CD4-positive, alpha-beta T cell treated with Interleukin-12 subunit alpha and Interleukin-12 subunit beta, for 1 hour (primary cell): ENCODE measurements around the gene VSTM2L.

Source experiments
- DNase-seq: peaks from one replicate; pipeline ENCODE4 v3.0.0-alpha.2; 2020

Gene VSTM2L

DNA sequence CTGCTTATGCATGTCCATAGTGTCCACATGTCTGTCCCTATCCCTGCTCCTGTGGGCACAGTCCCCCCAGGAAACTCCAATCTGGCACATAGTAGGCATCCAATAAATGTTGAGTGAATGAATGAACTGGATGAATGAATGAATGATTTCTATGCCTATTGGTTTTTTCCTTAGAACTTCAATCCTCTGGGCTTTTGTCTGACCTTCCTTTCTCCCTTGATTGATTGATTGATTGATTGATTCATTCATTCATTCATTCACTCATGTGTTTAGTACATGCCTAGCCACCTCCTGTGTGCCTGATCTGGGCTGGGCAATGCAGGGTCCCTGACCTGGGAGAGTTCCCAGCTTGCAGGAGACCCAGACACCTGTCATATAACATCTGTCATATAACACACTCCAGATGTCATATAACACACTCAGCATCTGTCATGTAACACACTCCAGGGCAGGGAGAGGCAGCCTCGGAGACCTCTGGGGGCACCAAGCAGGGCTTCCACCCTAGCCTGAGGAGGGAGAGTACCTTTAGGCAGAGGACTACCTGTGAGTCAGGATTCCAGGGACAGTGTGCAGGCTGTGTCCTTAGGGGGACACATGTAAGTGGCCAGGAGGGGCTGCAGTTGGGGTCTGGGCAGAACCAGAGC, 17.9 kb downstream of the VSTM2L start:
- no peak for DNase-seq

DNA sequence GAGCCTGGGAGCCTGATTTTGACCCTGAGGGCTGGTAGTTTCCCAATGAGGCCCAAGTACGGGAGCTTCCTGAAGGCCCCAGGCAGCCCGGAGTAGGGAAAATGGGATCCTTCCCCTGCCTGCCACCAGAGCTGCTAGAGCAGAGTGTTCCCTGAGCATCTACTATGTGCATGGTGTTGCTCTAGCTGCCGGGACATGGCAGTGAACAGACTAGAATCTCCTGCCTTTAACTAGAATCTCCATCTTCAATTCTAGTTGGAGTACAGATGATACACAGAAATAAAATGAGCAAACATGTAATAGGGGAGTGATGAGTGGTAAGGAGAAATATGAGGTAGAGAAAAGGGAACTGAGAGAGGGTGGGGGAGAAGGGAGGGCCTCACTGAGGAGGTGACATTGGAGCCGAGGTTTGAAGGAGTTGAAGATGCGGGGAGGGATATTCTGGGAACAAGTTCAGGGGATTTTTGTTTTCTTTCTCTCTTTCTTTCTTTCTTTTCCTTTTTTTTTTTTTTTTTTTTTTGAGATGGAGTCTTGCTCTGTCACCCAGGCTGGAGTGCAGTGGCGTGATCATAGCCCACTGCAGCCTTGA, 18.5 kb downstream of the VSTM2L start:
- no peak for DNase-seq

DNA sequence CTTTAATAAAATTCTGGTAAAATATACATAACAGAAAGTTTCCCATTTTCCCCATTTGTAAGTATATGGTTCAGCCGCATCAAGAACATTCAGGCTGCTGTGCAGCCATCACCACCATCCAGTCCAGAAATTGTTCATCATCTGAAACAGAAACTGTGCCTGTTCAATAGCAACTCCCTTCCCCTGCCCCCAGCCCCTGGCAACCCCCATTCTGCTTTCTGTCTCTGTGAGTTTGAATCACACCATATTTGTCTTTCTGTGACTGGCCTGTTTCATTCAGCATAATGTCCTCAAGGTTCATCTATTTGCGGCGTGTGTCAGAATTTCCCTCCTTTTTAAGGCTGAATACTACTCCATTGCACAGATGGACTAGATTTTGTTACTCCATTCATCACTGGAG, 19.1 kb downstream of the VSTM2L start:
- no peak for DNase-seq

DNA sequence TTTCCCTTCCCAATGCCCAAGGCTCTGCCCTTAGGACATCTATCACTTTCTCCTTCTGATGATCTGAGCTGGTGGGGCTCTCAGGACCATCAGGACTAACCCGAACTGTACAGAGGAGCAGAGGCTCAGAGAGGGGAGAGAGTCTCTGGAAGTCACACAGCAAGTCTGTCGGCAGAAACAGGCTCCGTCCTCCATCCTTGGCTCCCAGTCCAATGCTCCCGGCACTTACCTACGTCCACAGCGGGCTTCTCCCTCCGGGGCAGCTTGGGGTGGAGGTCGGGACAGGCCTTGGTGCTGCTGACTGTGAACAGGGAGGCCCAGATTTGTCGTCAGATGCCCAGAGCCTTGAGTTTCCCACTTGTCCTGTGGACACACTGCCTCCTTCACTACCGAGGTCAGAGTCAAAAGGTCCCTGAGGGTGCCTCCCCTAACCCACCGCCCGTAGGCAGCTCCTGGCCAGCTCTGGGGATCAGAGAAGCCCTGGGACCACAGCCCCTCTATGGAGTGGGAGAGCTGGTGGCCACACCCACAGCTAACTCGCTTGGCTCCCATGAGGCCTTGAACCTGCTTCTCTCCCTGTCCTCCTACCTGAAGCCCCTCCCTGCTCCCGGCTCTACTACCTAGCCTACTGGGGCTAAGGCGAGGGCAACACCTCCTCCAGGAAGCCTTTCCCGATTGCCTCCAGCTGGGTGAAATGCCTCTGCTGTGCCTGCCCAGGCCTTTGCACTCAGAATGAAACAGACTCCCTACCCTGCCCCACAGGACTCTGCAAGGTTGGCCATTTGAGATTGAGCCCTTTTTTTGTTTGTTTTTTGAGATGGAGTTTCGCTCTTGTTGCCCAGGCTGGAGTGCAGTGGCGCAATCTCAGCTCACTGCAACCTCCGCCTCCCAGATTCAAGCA, 22.6 kb downstream of the VSTM2L start:
- DNase-seq: no peak

DNA sequence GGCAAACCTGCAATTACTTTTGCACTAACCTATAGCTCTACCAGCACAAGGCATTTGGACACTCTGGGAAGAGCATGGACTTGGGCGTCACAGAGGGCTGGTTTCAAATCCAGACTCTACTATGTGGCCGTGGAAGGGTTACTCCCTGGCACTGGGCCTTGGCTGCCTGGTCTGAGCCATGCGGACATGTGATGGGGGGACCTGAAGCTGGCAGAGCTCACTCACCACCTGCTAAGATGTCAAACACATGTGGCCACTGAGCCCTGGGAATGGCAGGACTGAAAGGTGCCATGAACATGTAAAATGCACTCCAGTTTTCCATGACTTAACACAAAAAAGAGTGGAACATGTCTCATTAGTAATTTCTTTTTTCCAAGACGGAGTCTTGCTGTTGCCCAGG, 23.7 kb downstream of the VSTM2L start:
- no peak for DNase-seq

DNA sequence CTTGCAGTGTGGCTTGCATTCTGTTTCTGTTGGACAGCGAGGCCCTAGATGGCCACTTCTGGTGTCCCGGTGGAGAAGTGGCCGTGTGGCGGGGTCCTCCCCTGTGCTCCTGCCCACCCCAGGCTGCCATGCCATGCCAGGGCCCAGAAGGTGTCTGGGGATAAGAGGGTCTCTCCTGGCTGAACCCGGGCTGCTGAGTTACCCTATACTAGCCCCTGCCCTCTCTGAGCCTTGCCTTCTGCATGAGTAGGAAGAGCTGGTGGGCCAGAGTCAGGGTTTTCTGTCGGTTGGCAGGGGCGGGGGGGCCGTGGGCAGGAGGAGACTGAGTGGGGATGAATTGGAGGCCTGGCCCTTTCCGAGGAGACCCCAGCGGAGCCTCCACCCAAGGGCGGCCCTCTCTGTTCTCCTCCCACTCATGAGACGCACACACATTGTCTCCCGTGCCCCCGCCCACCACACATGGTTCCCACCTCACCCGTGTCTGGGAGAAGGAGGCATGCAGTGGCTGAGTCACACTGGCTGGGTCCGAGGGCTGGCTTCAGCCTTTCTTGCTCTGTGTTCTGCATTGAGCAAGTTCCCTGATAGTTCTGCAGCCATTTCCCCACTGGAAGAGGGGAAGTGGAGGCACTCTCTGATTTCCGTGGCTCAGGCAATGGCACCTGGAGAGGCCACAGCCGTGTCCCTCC, 24.6 kb downstream of the VSTM2L start:
- no peak for DNase-seq

DNA sequence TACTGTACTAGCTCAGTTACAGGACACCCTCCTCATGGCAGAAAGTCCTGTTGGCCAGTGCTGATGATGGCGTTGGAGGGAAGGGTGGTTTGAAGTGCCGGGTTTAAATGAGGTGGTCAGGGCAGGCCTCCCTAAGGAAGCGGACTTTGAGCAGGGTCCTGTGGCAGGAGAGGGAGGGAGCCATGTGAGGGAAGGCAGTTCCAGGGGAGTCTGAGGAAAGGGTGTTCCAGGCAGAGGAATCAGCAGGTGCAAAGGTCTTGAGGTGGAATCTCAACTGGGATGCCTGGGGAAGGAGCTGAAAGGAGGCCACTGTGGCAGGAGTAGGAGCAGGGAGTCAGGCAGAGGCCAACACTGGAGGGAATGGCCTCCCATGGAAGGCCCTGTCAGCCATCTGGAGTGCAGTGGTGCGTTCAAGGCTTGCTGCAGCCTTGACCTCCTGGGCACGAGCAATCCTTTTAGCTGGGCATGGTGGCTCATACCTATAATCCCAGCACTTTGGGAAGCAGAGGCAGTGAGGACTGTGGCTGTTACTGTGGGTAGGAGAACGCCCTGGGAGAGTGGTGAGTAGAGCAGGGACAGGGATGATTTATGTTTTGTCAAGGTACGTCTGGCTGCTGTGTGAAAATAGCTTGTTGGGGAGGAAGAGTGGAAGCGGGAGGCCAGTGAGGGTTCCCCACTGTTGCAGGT, 26.2 kb downstream of the VSTM2L start:
- no peak for DNase-seq

DNA sequence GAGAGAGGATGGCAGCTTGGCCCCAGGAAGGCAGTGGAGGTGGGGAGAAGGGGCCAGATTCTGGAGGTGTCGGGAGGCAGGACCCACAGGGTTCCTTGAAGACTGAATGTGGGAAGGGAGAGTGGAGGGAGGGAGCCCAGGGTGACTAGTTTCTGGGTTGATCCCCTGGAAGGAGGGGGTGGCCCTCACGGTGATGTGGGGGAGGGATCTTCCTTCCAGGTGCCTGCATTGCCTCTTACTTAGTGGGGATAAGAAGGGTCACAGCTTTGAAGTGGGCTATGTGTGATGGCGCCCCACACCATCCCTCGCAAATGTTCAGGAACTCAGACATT, 26.7 kb downstream of the VSTM2L start:
- no peak for DNase-seq

DNA sequence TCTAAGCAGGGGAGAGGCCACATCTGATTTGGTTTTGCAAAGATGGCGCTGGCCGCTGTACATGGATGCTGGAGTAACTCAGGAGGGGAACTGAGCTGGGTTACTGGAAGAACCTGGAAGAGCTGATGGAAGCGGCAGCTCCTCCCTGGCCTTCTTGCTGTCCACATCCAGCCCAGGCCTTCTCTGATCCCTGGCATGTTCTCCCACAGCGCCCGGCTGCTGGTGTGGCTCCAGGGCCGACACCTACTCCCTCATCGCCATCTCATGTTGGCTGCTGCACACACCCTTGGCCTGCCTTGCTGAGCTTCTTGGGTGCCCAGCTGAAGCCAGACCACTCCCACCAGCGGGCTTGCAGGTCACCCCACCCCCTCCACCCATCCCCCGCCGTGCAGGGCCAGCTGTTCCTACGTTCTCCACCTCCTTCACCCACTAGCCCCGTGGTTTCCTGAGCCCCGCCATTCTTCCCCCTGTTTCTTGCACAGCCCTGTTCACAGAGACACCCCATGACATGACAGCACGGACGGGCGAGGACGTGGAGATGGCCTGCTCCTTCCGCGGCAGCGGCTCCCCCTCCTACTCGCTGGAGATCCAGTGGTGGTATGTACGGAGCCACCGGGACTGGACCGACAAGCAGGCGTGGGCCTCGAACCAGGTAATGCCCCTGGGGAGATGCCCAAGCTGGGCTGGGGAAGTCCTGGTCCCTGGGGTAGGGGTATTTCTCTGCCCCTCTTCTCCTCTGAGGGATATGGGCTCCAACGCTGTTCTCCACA, 28.4 kb downstream of the VSTM2L start:
- no peak for DNase-seq

DNA sequence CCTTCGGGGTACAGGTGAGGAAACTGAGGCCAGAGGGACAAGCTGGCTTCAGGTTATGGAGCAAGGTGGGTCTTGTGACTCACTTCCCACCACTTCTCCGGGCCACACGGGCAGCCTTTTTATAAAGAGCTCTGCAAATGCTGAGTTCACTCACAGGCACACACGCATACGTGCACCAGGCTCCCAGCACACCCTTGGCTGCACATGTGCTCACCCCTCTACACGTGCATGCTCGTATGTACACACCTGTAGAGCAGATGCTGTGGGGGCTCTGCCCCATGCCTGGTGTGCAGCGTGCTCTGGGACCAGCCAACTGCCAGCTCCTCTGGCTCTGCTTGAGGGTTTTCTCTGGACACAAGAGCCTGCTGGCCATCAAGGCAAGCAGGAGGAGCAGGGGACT, 29.1 kb downstream of the VSTM2L start:
- DNase-seq: no peak

DNA sequence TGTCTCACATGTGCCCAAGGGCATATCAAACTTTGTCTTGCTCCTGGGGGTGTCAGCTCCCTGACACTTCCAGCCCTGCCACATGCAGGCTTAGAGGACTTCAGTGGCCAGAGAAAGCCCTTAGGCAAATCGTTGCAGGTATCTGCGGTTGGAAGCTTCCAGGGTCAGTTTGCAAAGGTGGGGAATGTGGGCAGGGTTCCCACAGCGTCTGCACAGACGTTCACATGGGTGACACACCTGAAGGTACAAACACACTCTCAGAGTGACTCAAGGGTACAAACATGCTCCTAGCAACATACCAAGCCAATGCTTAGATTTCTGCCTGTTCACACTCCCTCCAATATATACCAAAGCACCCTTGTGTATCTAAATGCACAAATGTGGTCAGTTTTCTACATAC, 30.0 kb downstream of the VSTM2L start:
- DNase-seq: no peak

DNA sequence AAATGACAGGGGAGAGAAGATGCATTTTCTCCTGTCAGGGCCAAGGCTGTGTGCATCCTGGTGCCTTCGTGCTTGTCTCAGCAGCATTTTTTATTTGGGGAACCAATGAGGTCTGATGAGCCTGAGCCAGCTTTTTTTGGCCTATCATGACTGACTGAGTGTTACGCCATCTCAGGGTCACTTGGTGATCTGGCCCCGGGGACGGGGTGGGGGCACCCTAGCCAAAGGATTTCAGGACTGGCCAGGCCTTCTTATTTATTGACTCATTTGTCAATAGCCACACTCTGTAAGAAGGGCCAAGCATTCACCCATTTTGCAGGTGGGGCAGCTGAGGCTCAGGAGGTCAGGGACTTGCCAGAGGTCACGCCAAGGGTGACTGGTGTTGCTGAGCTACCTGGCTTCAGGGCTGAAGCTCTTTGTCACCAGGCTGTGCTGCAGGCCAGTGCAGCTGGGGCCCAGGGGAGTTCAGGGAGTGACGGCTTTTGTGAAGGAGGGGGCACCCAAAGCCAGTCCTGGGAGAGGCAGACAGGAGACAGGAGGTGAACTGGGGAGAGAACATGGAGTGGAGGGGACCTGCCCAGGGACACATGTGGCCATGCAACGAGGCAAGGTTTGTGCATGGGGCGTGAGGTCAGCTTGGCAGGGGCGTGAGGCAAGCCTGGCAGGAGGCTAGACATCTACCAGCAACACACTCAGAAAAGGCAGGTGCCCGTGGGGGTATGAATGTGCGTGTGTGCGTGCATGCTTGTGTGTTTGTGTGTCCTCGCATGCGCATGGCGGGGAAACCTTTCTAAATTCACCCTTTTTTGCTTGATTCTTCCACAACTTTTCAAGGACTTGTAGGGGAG, 31.1 kb downstream of the VSTM2L start:
- no peak for DNase-seq

DNA sequence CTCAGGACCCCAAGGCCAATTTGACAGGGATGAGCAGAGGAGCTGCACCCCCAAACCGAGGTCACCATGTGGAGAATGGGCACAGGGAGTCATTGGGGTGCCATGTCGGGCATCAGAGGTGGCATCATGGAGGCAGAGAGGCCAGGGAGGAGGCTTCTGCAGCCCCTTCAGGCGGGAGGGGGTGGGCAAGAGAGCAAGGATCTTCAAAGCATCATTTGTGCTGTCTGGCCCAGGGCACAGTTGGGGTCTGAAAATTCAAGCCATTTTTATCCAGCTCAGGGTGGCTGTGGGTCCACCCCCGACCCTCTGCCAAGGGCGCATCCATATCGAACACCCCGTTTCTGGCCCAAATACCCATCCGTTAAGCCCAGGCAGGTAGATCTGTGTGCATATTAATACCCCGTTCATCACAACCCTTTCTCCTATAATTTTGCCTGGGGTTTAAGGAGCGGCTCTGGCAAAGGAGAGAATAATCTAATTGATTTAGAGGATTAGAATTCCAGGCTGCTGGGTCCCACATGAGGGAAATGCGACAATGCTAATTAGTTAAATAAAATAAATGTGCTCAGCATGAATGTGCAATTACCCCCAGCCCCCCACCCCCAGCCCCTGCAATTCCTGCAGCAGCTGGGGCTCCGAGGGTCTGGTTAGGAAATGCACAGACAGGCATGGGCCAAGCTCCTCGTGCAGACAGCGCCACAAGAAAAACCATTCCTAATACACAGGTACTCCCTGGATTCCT, 31.9 kb downstream of the VSTM2L start:
- no peak for DNase-seq

DNA sequence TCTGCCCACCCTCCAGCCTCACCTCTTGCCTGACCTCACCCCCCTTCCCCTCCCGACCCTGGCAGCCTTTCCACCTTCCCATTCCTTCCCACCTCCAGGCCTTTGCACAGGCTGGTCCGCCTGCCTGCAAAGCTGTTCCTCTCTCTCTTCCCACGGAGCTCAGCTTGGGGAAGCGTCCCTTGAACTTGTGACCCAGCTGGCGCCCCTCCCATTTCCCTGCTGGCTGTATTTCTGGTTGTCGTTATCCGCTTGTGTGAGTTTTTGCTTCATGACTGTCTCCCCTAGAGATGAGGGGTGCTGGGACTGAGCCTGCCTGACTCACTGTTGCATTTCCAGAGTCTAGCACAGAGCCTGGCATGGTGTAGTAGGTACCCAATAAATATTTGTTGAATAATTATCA, 32.5 kb downstream of the VSTM2L start:
- no peak for DNase-seq

DNA sequence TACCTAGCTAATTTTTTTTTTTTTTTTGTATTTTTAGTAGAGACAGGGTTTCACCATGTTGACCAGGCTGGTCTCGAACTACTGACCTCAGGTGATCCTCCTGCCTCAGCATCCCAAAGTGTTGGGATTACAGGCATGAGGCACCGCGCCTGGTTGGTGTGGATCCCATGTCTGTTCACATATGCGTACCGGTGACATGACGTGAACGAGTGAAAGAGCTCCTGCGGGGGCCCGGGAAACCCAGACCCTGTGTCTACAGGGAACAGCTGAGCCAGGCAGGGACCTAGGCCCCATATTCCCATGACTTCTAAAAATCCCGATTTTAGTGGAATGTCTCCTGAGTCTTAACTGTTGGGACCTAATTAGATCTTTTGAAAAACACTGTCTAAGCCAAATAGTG, 33.1 kb downstream of the VSTM2L start:
- DNase-seq: no peak

DNA sequence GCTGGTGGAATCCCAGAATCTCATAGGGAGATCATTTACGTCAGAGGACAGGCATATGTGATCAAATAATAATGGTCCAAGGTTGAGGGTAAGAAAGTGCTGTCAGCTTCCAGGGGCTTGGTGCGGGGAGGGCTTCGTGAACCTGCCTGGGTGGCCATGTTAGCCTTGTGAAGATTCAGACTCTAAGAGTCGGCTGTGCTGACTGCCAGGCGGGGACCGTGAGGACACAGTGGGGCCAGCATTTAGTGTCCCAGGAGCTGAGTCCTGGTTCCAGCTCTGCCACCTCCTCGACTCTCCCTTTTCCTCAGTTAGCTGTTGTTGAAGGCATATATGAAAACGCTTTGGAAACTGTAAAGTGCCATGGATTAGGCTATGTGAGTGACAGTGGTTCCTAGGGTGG, 33.5 kb downstream of the VSTM2L start:
- no peak for DNase-seq

DNA sequence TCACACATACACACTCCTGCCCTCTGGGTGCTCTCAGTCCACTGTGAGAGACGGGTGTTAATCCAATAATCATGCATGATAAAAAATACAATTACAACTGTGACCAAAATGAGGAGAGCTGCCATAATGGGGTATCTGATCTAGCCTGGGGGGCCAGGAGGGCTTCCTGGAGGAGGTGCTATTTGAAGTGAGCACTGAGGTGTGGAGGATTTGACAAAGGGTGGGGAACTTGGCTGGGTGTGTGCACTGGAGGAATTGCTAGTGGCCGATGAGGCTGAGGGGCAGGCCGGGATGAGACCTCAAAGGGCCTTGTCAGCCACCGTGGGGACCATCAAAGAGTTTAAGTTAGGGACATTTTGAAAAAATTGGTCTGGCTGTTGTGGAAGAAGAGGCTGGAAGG, 34.8 kb downstream of the VSTM2L start:
- DNase-seq: no peak

DNA sequence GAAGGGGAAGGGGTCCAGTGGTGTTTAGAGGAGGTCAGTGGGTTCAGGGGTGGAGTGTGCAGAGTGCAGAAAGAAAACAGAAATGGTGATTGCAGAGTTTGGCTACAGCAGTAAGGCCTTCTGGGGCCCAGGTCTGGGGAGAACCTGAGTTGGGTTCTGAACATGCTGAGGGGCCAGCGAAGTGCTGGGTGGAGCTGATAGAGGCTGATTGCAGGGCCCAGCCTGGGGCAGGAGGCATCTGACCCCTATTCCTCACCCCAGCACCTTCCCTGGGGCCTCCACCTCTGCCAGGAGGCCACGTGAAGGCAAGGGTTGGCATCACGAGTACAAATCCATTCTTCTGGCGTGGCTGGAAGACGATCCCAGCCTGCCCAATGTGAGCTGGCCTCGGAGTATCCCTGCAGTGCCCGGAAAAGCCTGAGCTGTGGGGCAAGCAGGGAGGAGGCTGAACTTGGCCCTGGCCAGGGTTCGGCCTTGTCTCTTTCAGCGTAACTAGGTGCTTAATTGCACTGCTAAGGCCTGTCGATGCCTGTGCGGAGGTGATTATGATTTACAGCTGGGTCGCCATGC, 35.3 kb downstream of the VSTM2L start:
- no peak for DNase-seq

DNA sequence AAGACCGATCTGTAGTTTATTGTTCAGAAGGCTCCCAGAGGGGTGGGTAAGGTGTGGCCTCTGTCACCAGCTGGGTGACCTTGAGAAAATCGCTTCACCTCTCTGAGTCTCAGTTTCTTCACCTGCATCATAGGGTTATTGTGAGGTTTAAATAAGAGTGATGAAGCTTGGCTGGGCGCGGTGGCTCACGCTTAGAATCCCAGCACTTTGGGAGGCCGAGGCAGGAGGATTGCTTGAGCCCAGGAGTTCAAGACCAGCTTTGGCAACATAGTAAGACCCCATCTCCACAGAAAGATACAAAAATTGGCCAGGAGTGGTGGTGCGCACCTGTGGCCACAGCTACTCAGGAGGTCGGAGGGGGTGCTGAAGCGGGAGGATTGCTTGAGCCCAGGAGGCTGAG, 36.0 kb downstream of the VSTM2L start:
- no peak for DNase-seq
